PC-9 (cell line): ENCODE data around the gene ZNF563.

ENCODE experiments used
- EZH2 ChIP-seq: fragments of 200-600 bp; sonication (generic); IDR thresholded peaks from 2 replicates; pipeline ENCODE4 v1.8.0; 2017; ENCODE audit warnings: antibody characterized with exemption, low read depth
- TF ChIP-seq, protein P1 (sequence below): fragments of 200-600 bp; sonication (generic); conservative IDR thresholded peaks from 2 replicates; pipeline ENCODE4 v1.6.1; 2017; ENCODE audit warnings: mixed run types, antibody characterized with exemption, mild to moderate bottlenecking, moderate library complexity

DNA sequence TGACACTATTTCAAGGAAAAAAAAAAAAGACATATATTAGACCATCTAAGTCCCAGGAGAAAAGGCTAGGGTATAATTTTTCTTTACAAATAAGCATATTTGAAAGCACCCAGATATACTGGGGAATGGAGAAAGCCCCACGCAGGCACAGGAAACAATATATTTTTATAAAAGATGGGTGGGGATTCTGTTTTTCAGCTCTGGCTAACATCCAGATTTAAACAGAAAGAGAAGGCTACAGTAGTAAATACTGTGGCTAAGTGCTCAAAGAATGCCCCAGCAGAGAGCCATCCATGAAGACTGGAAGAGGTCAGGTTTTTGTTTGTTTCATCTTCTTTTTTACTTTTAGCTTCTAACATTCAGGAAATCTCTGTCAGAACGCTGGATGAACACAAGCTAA, 54.7 kb downstream of the ZNF563 start:
- TF ChIP-seq EZH2, result no peak
- TF ChIP-seq, protein P1, sequence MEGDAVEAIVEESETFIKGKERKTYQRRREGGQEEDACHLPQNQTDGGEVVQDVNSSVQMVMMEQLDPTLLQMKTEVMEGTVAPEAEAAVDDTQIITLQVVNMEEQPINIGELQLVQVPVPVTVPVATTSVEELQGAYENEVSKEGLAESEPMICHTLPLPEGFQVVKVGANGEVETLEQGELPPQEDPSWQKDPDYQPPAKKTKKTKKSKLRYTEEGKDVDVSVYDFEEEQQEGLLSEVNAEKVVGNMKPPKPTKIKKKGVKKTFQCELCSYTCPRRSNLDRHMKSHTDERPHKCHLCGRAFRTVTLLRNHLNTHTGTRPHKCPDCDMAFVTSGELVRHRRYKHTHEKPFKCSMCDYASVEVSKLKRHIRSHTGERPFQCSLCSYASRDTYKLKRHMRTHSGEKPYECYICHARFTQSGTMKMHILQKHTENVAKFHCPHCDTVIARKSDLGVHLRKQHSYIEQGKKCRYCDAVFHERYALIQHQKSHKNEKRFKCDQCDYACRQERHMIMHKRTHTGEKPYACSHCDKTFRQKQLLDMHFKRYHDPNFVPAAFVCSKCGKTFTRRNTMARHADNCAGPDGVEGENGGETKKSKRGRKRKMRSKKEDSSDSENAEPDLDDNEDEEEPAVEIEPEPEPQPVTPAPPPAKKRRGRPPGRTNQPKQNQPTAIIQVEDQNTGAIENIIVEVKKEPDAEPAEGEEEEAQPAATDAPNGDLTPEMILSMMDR, result no peak
